ENCODE results near the gene SLC41A3.

The SLC41A3 gene

GRCh38 chr3:126063358-126063965 is 20.5 kb downstream of the SLC41A3 start:
- Histone ChIP-seq H3K9me3 (ENCODE audit: control insufficient read depth, insufficient read depth, low read depth, low read length) (no peaks in the 10 kb centered on the region), H3K4me3 (ENCODE audit: low read depth, low read length) (no peak overlapping the region), H3K27ac (ENCODE audit: extremely low read depth, low read depth, low read length) (no peak overlapping the region), H3K4me1 (ENCODE audit: control insufficient read depth, insufficient read depth, low read length) (no peaks in the 10 kb centered on the region), H3K36me3 (ENCODE audit: control insufficient read depth in 2 of 2, insufficient read depth in 1 of 2, low read length in 2 of 2) (peaks cover 0 to 15% of the 10 kb centered on the region in 2 experiments; a peak in 1 of 3 replicates)
- ChIA-PET POLR2A (no interaction called here), CTCF (no interaction called here)
- TF ChIP-seq, protein P1, sequence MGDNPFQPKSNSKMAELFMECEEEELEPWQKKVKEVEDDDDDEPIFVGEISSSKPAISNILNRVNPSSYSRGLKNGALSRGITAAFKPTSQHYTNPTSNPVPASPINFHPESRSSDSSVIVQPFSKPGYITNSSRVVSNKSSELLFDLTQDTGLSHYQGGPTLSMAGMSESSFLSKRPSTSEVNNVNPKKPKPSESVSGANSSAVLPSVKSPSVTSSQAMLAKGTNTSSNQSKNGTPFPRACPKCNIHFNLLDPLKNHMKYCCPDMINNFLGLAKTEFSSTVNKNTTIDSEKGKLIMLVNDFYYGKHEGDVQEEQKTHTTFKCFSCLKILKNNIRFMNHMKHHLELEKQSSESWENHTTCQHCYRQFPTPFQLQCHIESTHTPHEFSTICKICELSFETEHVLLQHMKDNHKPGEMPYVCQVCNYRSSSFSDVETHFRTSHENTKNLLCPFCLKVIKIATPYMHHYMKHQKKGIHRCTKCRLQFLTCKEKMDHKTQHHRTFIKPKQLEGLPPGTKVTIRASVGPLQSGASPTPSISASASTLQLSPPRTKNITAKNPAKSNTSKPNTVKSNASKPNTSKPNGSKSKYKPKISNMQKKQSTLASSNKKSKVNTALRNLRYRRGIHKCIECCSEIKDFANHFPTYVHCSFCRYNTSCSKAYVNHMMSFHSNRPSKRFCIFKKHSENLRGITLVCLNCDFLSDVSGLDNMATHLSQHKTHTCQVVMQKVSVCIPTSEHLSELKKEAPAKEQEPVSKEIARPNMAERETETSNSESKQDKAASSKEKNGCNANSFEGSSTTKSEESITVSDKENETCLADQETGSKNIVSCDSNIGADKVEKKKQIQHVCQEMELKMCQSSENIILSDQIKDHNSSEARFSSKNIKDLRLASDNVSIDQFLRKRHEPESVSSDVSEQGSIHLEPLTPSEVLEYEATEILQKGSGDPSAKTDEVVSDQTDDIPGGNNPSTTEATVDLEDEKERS (tag by site-specific recombination; IDR thresholded peaks at IDR 0.05) = no peak
- TF ChIP-seq ZFP3 (tag by site-specific recombination; IDR thresholded peaks at IDR 0.05; ENCODE audit: low read depth) (no peak), GLIS2 (tag by site-specific recombination; IDR thresholded peaks at IDR 0.05) (no peak), ZNF391 (tag by site-specific recombination; IDR thresholded peaks at IDR 0.05; ENCODE audit: borderline replicate concordance, low read depth) (no peak), GLI2 (tag by site-specific recombination; IDR thresholded peaks at IDR 0.05; ENCODE audit: borderline replicate concordance, low read depth) (no peak), ZNF140 (tag by site-specific recombination; IDR thresholded peaks at IDR 0.05) (no peak), ATF2 (tag by site-specific recombination; IDR thresholded peaks at IDR 0.05; ENCODE audit: low read depth) (no peak), ZNF830 (tag by site-specific recombination; IDR thresholded peaks at IDR 0.05; ENCODE audit: low read depth) (no peak)

GRCh38 chr3:126061301-126062032 is 22.5 kb downstream of the SLC41A3 start:
- TF ChIP-seq ZFP41 (tag by site-specific recombination; IDR thresholded peaks at IDR 0.05; ENCODE audit: borderline replicate concordance) = no peak
- 0 out of 2 replicates have a peak, but pooled peaks have one; percentile 7 for TF ChIP-seq EGR2 (tag by site-specific recombination; IDR thresholded peaks at IDR 0.05; ENCODE audit: low read depth)
- no peak for TF ChIP-seq ZNF223 (tag by site-specific recombination; IDR thresholded peaks at IDR 0.05)
- H3K27ac ChIP-seq (ENCODE audit: extremely low read depth, low read depth, low read length) = no peak overlapping the region
- H3K4me3 ChIP-seq (ENCODE audit: low read depth, low read length) = no peak overlapping the region
- CTCF ChIA-PET = no interaction called here
- H3K9me3 ChIP-seq (ENCODE audit: control insufficient read depth, insufficient read depth, low read depth, low read length) = no peaks in the 10 kb centered on the region
- no peaks in the 10 kb centered on the region for H3K4me1 ChIP-seq (ENCODE audit: control insufficient read depth, insufficient read depth, low read length)
- POLR2A ChIA-PET = no interaction called here
- peaks cover 0 to 7% of the 10 kb centered on the region in 2 experiments; a peak in 1 of 3 replicates for H3K36me3 ChIP-seq (ENCODE audit: control insufficient read depth in 2 of 2, insufficient read depth in 1 of 2, low read length in 2 of 2)

DNA sequence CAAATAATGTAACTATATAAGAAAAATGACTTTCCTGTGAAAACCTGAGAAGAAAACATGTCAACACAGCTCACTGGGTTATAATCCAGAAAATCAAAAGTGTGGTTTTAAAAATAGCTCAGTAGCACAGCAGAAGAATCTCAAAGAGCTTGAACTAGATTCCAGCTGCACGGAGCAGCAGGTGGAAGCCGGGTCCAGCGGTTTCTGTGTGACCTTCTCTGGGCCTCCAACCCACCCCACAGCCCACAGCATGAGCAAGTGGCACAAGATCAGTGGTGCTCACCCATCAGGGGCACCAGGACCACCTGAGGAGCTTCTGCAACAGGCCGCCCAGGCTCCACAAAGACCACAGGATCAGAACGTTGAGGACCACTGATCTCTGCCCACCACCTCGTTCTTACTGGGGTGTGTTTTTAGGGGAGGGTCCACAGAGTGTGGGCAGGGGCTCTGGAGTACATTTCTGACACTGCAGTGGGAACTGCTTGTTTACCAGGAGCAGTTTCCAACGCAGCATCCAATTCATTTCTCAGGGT is 23.2 kb downstream of the SLC41A3 start:
- Histone ChIP-seq H3K4me1 (ENCODE audit: control insufficient read depth, insufficient read depth, low read length) (no peaks in the 10 kb centered on the region), H3K9me3 (ENCODE audit: control insufficient read depth, insufficient read depth, low read depth, low read length) (no peaks in the 10 kb centered on the region), H3K27ac (ENCODE audit: extremely low read depth, low read depth, low read length) (no peak overlapping the region), H3K4me3 (ENCODE audit: low read depth, low read length) (no peak overlapping the region), H3K36me3 (ENCODE audit: control insufficient read depth in 2 of 2, insufficient read depth in 1 of 2, low read length in 2 of 2) (peaks cover 0 to 3% of the 10 kb centered on the region in 2 experiments; a peak in 1 of 3 replicates)
- TF ChIP-seq ZNF132 (tag by site-specific recombination; IDR thresholded peaks at IDR 0.05; ENCODE audit: borderline replicate concordance) = no peak
- TF ChIP-seq SCRT2 (tag by site-specific recombination; IDR thresholded peaks at IDR 0.05) = peak; percentile 24; the same call in 1 of the 2 replicates
- ChIA-PET CTCF (no interaction called here), POLR2A (no interaction called here)

Data from HEK293 (cell line).